LHCN-M2 (cell line): ENCODE results near the gene P4HA3. TPM values are rescaled to one million over a fixed set of nuclear protein-coding genes. Genes with fewer than 3 reads are reported as not detected.

Experiments
- total RNA-seq: library from RNA; depleted of rRNA; stranded (reverse); fragments of >200 nt; gene quantifications from 2 replicates; pipeline ENCODE4 v1.2.3, GENCODE V29; 2014; rRNA removed

Gene P4HA3
- total RNA-seq, 1 experiment from 2014 or later: 3.1 TPM

Other genes with a start within 250 kb of the P4HA3 start
- gene C2CD3, start 140.6 kb downstream of the P4HA3 start, total RNA-seq: 20.2 and 22.8 TPM in 2 replicates
- 60.3 and 73.5 TPM in 2 replicates for gene PPME1, start 140.4 kb downstream of the P4HA3 start, total RNA-seq
- gene PGM2L1, start 86.8 kb upstream of the P4HA3 start, total RNA-seq: 22.6 and 27.0 TPM in 2 replicates
- gene KCNE3, start 155.9 kb upstream of the P4HA3 start, total RNA-seq: 0.23 and 0.51 TPM in 2 replicates
- 1.2 and 4.8 TPM in 2 replicates for gene LIPT2, start 182.1 kb upstream of the P4HA3 start, total RNA-seq